HG03196 (cell line): ENCODE data around the gene RPS24.
"Not testable (repeated sequence)": the region's sequence is repeated elsewhere in the genome, so short reads cannot be mapped to it uniquely, and the experiment has no call there.

Experiments
- ATAC-seq: cut with Tn5 transposase; IDR thresholded peaks from one replicate; pipeline ENCODE4 v1.9.1; 2021; ENCODE audit not compliant: unreplicated experiment

The RPS24 gene

GRCh38 chr10:78047314-78047891 is 13.7 kb downstream of the RPS24 start:
- peak; percentile 57 for ATAC-seq

- ATAC-seq, result no peak
These were observed 16.2 kb downstream of the RPS24 start for GRCh38 chr10:78049851-78050250.

GRCh38 chr10:78053211-78053868 is 19.7 kb downstream of the RPS24 start:
- no peak for ATAC-seq

GRCh38 chr10:78058562-78058961 is 24.9 kb downstream of the RPS24 start:
- ATAC-seq, result no peak

- ATAC-seq, result no peak
These were observed 26.4 kb downstream of the RPS24 start for GRCh38 chr10:78059906-78060702.

- no peak for ATAC-seq
These were observed 28.6 kb downstream of the RPS24 start for GRCh38 chr10:78062296-78062695.

- no peak for ATAC-seq
These were observed 29.6 kb downstream of the RPS24 start for GRCh38 chr10:78063236-78063635.

GRCh38 chr10:78064919-78065318 is 31.3 kb downstream of the RPS24 start:
- ATAC-seq, result not testable (repeated sequence)

GRCh38 chr10:78065611-78066010 is 31.9 kb downstream of the RPS24 start:
- no peak for ATAC-seq

- no peak for ATAC-seq
These were observed 32.3 kb downstream of the RPS24 start for GRCh38 chr10:78066012-78066411.

- no peak for ATAC-seq
These were observed 33.2 kb downstream of the RPS24 start for GRCh38 chr10:78066728-78067430.

GRCh38 chr10:78069151-78069550 is 35.5 kb downstream of the RPS24 start:
- ATAC-seq, result no peak

GRCh38 chr10:78070064-78070463 is 36.4 kb downstream of the RPS24 start:
- not testable (repeated sequence) for ATAC-seq

GRCh38 chr10:78070726-78071125 is 37.1 kb downstream of the RPS24 start:
- no peak for ATAC-seq

GRCh38 chr10:78071140-78071856 is 37.6 kb downstream of the RPS24 start:
- no peak for ATAC-seq

GRCh38 chr10:78071857-78072179 is 38.2 kb downstream of the RPS24 start:
- no peak for ATAC-seq

- ATAC-seq, result no peak
These were observed 38.8 kb downstream of the RPS24 start for GRCh38 chr10:78072504-78072903.

- ATAC-seq, result not testable (repeated sequence)
These were observed 42.1 kb downstream of the RPS24 start for GRCh38 chr10:78075806-78076205.

GRCh38 chr10:78078539-78079330 is 45.1 kb downstream of the RPS24 start:
- no peak for ATAC-seq

- no peak for ATAC-seq
These were observed 45.7 kb downstream of the RPS24 start for GRCh38 chr10:78079411-78079810.
